ENCODE measurements around the gene RPS19BP1. TPM values are rescaled to one million over a fixed set of nuclear protein-coding genes. Genes with fewer than 3 reads are reported as not detected.

The RPS19BP1 gene
- total RNA-seq, 4 donors from 2014 or later = 72.2 to 128 (median 104) TPM

DNA sequence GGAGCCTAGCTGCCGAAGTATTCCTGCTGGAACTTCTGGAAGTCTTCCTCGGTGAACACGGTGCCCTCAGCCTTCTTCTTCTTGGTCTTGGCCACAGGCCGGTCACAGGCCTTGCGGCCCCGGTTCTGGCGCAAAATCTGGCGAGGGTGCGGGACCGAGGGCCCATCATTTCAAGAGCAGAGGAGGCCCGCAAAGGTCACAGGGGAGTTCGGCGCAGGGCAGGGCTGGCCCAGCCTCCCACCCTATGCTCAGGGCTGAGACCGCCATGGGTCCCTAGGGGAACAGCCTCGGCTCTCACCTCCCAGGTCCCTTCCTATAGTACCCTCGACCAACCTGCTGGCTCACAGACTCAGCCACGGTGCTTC, 3.1 kb downstream of the RPS19BP1 start:
- peak overlapping the region; percentile 3 to 26 (median 16) for H3K4me3 ChIP-seq
- no peaks in the 10 kb centered on the region for H3K9me3 ChIP-seq
- no peaks in the 10 kb centered on the region for H3K27me3 ChIP-seq
- TF ChIP-seq, protein P1, sequence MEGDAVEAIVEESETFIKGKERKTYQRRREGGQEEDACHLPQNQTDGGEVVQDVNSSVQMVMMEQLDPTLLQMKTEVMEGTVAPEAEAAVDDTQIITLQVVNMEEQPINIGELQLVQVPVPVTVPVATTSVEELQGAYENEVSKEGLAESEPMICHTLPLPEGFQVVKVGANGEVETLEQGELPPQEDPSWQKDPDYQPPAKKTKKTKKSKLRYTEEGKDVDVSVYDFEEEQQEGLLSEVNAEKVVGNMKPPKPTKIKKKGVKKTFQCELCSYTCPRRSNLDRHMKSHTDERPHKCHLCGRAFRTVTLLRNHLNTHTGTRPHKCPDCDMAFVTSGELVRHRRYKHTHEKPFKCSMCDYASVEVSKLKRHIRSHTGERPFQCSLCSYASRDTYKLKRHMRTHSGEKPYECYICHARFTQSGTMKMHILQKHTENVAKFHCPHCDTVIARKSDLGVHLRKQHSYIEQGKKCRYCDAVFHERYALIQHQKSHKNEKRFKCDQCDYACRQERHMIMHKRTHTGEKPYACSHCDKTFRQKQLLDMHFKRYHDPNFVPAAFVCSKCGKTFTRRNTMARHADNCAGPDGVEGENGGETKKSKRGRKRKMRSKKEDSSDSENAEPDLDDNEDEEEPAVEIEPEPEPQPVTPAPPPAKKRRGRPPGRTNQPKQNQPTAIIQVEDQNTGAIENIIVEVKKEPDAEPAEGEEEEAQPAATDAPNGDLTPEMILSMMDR (IDR thresholded peaks at IDR 0.05 in 4 of 5, conservative IDR thresholded peaks at IDR 0.05 in 1 of 5) = peak in 1 of 5 experiments; percentile 8
- no peak for TF ChIP-seq POLR2A (IDR thresholded peaks at IDR 0.05)
- no peak for ATAC-seq
- no peak for DNase-seq
- in situ Hi-C loops (cut with MboI; ENCODE audit: low sequenced_read_pairs in 4 of 4) (loop anchor here in 3 of 4 donors (25.0 kb wide), 3 partner anchors 508 to 833 kb away; partner anchors contain the start of genes ADSL (in 2 of the 3) and SGSM3 (in 1 of the 3)), intact Hi-C loops (cut with DNase I; ENCODE audit: low total_unique reads) (loop anchor here (1.0 to 10.0 kb wide), 9 partner anchors 36 to 1925 kb away; partner anchors contain the start of genes GGA1, MRTFA and SUN2)
- peaks cover 59 to 63% of the 10 kb centered on the region in 2 donors for H3K4me1 ChIP-seq
- H3K27ac ChIP-seq = peak overlapping the region; percentile 17 to 95 (median 79)
- peaks cover 0 to 5% of the 10 kb centered on the region in 2 donors for H3K36me3 ChIP-seq

DNA sequence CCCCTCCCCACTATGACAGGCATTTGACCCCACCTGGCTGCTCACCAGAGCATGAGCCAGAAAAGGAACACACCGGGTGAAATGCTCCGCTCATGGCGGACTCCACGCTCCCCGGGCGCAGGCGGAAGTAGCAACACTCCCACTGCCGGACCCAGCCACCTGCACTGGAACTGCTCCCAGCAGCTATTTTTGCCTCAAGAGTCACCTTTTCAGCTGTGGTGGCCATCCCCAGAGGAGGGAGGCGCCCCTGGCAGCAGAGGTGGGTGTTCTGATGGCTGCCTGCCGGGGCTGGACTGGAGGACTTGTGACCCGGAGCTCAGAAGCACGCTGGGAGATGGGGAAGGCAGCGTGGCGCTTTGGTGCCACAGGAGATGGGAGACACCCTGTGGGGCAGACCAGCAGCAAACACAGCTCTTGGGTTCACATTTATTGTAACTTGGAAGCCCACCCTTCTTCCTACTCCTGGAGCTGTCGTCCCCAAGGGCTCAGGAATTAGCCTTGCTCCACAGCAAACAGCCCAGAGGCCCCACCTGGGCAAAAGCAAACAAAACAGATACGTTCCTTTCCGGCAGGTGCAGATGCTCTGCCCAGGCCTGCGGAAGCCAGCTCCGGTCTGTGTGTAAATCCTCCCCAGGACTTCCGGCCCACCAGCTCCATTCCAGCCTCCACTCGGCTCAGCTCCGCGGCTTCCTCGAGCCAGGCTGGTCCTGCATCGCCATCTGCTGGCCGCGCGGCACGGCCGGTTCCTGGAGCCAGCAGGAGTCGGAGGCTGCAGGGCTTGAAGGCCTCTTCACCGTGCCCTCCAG, 3.7 kb downstream of the RPS19BP1 start:
- Histone ChIP-seq H3K36me3 (peaks cover 0 to 5% of the 10 kb centered on the region in 2 donors), H3K27ac (peak overlapping the region; percentile 64 to 95 (median 86)), H3K9me3 (no peaks in the 10 kb centered on the region), H3K4me3 (peak overlapping the region; percentile 20 to 40 (median 32)), H3K27me3 (no peaks in the 10 kb centered on the region), H3K4me1 (peaks cover 65 to 67% of the 10 kb centered on the region in 2 donors)
- DNase-seq = peak; percentile 83 to 86
- peak; percentile 49 to 51 for ATAC-seq
- TF ChIP-seq, protein P1 (IDR thresholded peaks at IDR 0.05 in 4 of 5, conservative IDR thresholded peaks at IDR 0.05 in 1 of 5) = peak; percentile 96 to 99 (median 99)
- no peak for TF ChIP-seq POLR2A (IDR thresholded peaks at IDR 0.05)
- intact Hi-C loops (cut with DNase I; ENCODE audit: low total_unique reads) = loop anchor here (1.0 to 10.0 kb wide), 9 partner anchors 36 to 1924 kb away; partner anchors contain the start of genes GGA1, MRTFA and SUN2
- in situ Hi-C loops (cut with MboI; ENCODE audit: low sequenced_read_pairs in 4 of 4) = loop anchor here in 3 of 4 donors (25.0 kb wide), 3 partner anchors 508 to 833 kb away; partner anchors contain the start of genes ADSL (in 2 of the 3) and SGSM3 (in 1 of the 3)

DNA sequence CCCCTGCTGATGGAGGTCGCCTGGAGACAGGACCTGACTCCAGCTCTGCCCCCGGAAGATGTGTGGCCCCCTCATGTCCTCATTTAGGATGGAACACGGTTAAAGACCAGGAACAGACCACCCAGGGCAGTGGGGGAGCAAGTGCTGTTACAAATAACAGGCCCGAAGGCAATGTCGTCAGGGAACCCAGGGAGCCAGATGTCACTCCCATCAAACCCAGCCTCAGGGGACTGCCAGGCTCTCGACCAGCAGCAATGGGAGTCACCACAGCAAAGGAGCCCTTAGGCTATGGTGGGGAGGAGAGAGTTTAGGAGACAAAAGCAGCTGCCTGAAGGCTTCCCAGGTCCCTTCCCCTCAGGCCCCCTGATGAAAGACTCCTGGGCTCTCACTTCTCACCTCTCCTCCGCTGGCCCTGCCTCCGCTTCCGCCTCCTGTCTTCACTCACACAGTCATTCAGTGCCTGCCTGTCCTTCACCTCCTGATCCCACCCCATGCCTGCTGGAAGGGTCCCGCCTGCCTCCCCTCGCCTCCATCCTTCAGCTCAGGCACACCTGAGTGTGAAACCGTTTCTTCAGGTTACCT, 4.4 kb downstream of the RPS19BP1 start:
- Histone ChIP-seq H3K27me3 (no peaks in the 10 kb centered on the region), H3K36me3 (peaks cover 0 to 10% of the 10 kb centered on the region in 2 donors), H3K9me3 (no peaks in the 10 kb centered on the region), H3K27ac (peak overlapping the region; percentile 64 to 95 (median 86)), H3K4me1 (peaks cover 71 to 74% of the 10 kb centered on the region in 2 donors), H3K4me3 (peak overlapping the region in 1 of 4 donors; percentile 40)
- no peak for TF ChIP-seq POLR2A (IDR thresholded peaks at IDR 0.05)
- TF ChIP-seq, protein P1 (IDR thresholded peaks at IDR 0.05 in 4 of 5, conservative IDR thresholded peaks at IDR 0.05 in 1 of 5) = no peak
- in situ Hi-C loops (cut with MboI; ENCODE audit: low sequenced_read_pairs in 4 of 4) (loop anchor here in 3 of 4 donors (25.0 kb wide), 3 partner anchors 509 to 834 kb away; partner anchors contain the start of genes ADSL (in 2 of the 3) and SGSM3 (in 1 of the 3)), intact Hi-C loops (cut with DNase I; ENCODE audit: low total_unique reads) (loop anchor here (2.0 to 10.0 kb wide), 7 partner anchors 65 to 1923 kb away; partner anchors contain the start of genes GGA1, MRTFA and SUN2)
- ATAC-seq (no peak), DNase-seq (no peak)

DNA sequence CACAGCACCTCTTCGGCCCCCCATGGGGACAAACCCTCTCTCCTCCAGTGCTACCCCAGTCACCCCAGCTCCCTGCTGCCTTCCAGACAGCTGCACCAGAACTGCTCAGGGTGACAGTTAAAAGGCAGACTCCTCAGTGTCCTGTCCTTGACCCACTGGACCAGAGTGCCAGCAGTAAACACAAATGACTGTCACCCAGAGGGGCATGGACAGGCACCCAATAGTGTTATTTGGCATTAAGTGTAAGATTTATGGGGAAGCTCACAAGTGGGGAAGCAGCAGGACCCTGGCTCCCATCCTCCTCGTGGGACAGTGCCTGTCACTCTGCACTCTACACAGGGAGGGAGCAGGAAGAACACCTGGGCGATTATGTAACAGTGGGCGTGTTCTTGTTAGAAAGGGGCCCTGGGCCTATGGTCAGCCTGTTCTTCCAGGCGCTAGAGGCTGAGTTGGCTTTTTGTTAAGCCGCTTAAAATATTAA, 5.0 kb downstream of the RPS19BP1 start:
- H3K27me3 ChIP-seq = no peaks in the 10 kb centered on the region
- no peaks in the 10 kb centered on the region for H3K9me3 ChIP-seq
- intact Hi-C loops (cut with DNase I; ENCODE audit: low total_unique reads) = loop anchor here (5.0 to 10.0 kb wide), 5 partner anchors 355 to 1923 kb away; partner anchors contain the start of genes GGA1, MRTFA and SUN2
- H3K4me3 ChIP-seq = no peak overlapping the region
- H3K36me3 ChIP-seq = peaks cover 0 to 17% of the 10 kb centered on the region in 2 donors
- peaks cover 77 to 81% of the 10 kb centered on the region in 2 donors for H3K4me1 ChIP-seq
- peak overlapping the region; percentile 64 to 95 (median 86) for H3K27ac ChIP-seq
- ATAC-seq (no peak), DNase-seq (no peak)
- no peak for TF ChIP-seq POLR2A (IDR thresholded peaks at IDR 0.05)
- TF ChIP-seq, protein P1 (IDR thresholded peaks at IDR 0.05 in 4 of 5, conservative IDR thresholded peaks at IDR 0.05 in 1 of 5) = no peak
- in situ Hi-C loops (cut with MboI; ENCODE audit: low sequenced_read_pairs in 4 of 4) = loop anchor here in 3 of 4 donors (25.0 kb wide), 3 partner anchors 510 to 835 kb away; partner anchors contain the start of genes ADSL (in 2 of the 3) and SGSM3 (in 1 of the 3)
